GM10847 (cell line): ENCODE results near the gene NEMP2.

Experiments
- POLR2A ChIP-seq: IDR thresholded peaks from 2 replicates; pipeline ENCODE4 v1.6.1; 2011; ENCODE audit not compliant: insufficient read length; ENCODE audit errors: extremely low read depth

NEMP2 gene

GRCh38 chr2:190488516-190489233 is 45.8 kb downstream of the NEMP2 start:
- no peak for TF ChIP-seq POLR2A

DNA sequence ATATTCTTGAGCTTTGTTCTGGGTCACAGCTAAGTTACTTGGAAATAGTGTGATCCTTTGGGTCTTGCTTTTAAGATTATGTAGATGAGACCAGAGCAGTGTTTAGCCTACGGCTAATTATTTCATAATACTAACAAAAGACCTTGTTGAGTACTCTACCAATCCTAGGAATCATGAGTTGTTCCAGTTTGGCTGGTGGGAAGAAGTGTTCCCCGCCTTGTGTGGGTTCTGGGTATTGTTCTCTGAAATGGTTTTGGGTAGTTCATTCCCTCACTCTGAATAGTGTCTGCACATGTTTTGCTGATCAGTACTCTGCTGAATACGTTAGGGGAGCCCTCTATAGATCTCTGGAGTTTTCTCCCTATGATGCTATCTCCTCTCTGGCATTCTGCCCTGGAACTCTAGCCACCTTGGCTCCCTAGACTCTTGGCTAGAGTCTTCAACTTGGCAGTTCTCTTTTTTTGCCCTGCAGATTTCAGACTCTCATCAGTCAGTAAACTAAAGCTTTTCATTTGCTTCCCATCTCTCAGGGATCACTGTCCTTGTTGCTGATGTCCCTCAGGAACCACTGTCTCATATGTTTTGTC is 48.4 kb downstream of the NEMP2 start:
- TF ChIP-seq POLR2A, result no peak

DNA sequence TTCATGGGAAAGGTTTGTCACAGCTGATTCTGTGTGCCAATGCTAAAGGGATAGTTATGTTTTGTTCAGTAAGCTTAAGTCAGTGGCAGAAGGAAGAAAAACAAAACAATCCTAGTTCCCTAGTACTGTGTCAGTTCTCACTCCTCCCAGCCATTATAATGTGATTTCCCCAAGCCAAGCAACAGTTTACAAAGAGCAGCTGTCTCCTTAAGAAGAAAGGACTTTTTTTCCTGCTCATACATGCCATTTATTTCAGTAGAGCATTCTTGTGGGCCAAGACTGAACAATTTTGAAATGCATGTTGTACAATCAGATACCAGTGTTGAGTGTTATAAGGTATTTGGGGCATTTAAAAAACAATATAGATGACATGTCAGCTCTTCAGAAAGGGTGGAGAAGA is 52.1 kb downstream of the NEMP2 start:
- no peak for TF ChIP-seq POLR2A

DNA sequence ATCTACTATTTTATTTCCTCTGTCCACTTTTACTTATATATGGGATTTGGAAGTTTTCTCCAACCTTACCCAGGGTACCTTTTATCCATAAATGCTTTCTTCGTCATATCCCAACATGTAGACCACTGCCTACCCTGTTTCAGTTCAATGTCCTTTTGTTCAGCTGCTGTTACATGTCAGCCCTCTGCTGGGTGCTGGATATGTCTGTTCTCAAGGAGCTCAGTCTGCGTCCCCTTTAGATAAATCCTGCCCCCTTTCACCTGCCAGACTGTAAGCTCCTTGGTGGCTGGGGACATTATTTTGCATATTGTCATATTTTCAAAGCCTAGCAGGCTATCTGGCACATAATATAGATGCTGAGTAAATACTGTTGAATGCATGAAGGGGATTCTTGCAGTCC is 53.2 kb downstream of the NEMP2 start:
- TF ChIP-seq POLR2A, result no peak

DNA sequence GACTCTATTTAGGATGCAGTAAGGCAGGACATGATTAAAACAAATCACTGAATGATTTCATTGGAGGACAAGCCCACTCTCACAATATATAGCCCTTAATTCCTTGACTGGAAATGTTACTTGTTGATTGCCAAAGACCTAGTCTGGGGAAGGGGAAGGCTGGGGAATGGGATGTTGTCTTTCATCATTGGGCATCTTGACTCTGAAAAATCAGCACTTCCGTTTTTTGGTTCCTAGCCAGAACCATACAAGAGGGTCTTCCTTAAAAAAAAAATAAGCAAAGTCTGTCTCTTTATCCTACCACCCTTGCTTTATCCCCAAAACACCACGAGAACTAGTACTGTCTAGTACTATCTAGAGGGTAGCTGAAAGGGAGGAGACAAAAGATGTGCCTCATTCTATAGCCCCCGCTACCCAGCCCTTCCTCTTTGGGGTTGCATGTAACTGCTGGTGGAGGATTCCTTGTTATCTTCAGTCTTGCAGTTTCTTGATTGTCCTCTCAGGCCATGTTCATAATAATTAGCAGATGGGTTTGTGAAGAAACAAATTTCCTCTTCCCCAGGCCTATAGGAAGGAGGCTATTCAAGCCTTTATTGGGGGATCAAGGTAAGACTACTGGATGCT is 55.8 kb downstream of the NEMP2 start:
- no peak for TF ChIP-seq POLR2A

- TF ChIP-seq POLR2A, result no peak
Measured at GRCh38 chr2:190477661-190478454, 56.7 kb downstream of the NEMP2 start.

GRCh38 chr2:190470256-190470826 is 64.2 kb downstream of the NEMP2 start:
- no peak for TF ChIP-seq POLR2A

DNA sequence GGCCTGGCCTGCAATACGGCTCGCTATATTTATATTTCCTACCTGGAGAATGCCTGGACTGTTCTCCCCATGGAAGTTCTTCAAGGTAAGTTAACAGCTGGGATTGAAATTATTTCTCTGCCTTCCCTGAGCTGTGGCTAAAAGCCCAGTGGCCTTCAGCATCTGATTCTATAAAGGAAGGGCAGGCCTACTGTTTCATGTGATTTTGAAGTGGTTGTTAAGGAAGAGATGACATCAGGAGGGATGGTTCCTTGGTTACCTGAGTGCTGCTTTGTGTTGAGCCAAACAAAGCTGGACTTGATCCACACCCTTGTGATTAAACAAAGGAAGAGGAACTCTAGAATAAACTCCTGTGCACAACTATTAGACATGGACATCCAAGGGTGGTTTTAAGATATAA is 64.8 kb downstream of the NEMP2 start:
- TF ChIP-seq POLR2A, result no peak

GRCh38 chr2:190468814-190469569 is 65.5 kb downstream of the NEMP2 start:
- TF ChIP-seq POLR2A, result no peak

DNA sequence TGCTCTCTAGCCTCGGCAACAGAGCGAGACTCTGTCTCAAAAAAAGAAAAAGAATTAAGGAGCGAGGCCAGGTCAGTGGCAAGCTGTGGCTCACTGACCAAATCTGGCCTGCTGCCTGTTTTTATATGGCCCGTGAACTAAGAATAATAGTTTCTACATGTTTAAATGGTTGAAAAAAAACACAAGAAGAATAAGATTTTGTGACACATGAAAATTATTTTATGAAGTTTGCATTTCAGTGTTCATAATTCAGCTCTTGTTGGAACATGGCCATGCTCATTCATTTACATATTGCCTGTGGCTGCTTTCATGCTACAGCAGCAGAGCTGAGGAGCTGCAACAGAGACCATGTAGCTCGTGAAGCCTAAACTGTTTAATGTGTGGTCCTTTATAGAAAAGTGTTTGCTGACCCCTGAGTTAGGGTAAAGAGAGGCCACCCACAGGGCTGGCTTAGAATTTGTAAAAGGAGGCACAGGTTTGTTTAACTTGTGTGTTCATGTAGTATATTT is 66.9 kb downstream of the NEMP2 start:
- TF ChIP-seq POLR2A, result no peak

- TF ChIP-seq POLR2A, result no peak
Measured at GRCh38 chr2:190466819-190467446, 67.6 kb downstream of the NEMP2 start.

GRCh38 chr2:190465060-190465459 is 69.5 kb downstream of the NEMP2 start:
- TF ChIP-seq POLR2A, result no peak

GRCh38 chr2:190462611-190463010 is 71.9 kb downstream of the NEMP2 start:
- TF ChIP-seq POLR2A, result no peak

- TF ChIP-seq POLR2A, result no peak
Measured at GRCh38 chr2:190462181-190462580, 72.3 kb downstream of the NEMP2 start.
